Stomach (tissue), 9 donors: Measurements from ENCODE around the gene KRT6C. TPM values are rescaled to one million over a fixed set of nuclear protein-coding genes. Genes with fewer than 3 reads are reported as not detected.

Experiments used
- DNase-seq, 2 donors: peaks; one replicate each; pipeline versions ENCODE4 v3.0.0 to v3.0.0-alpha.2; 2013 to 2019
- H3K27ac ChIP-seq, 5 donors: fragments of 200-600 bp in 4 of 5; sonication (generic) in 4 of 5; one replicate each; pipeline ENCODE4 v1.5.1; 2013 to 2019; ENCODE audit warnings: mild to moderate bottlenecking in 1 of 5, moderate library complexity in 1 of 5
- H3K27me3 ChIP-seq, 3 donors: fragments of 200-600 bp; sonication (generic); one replicate each; pipeline ENCODE4 v1.5.1; 2017 to 2019; ENCODE audit warnings: mixed run types in 1 of 3
- H3K36me3 ChIP-seq, 4 donors: fragments of 200-600 bp; sonication (generic); 1 replicate in 3 of 4; 2 replicates in 1 of 4; pipeline ENCODE4 v1.5.1; 2016 to 2019
- H3K4me1 ChIP-seq, 4 donors: fragments of 200-600 bp; sonication (generic); one replicate each; pipeline ENCODE4 v1.5.1; 2016 to 2019
- H3K4me3 ChIP-seq, 4 donors: fragments of 200-600 bp; sonication (generic) in 3 of 4; one replicate each; pipeline ENCODE4 v1.5.1; 2016 to 2019; ENCODE audit warnings: mild to moderate bottlenecking in 1 of 4
- H3K9me3 ChIP-seq, 4 donors: fragments of 200-600 bp; sonication (generic); one replicate each; pipeline ENCODE4 v1.5.1; 2016 to 2019
- CTCF ChIP-seq, 7 experiments: fragments of 450-650 bp in 4 of 7; fragments of 200-600 bp in 3 of 7; sonication (generic) in 3 of 7; IDR thresholded peaks; one replicate each; pipeline ENCODE4 v1.5.1; 2016 to 2019; ENCODE audit warnings: antibody characterized with exemption in 7 of 7, control low read depth in 2 of 7, mild to moderate bottlenecking in 1 of 7
- EP300 ChIP-seq: sonication (generic); formaldehyde crosslinking; IDR thresholded peaks from one replicate; pipeline ENCODE4 v1.6.1; 2017; ENCODE audit warnings: antibody characterized with exemption
- POLR2A ChIP-seq, 4 donors: fragments of 450-650 bp; IDR thresholded peaks; one replicate each; pipeline ENCODE4 v1.6.1; 2016; ENCODE audit warnings: antibody characterized with exemption in 4 of 4, control low read depth in 2 of 4, mild to moderate bottlenecking in 1 of 4, moderate library complexity in 1 of 4
- POLR2AphosphoS5 ChIP-seq, 3 donors: sonication (generic); formaldehyde crosslinking; IDR thresholded peaks; one replicate each; pipeline ENCODE4 v1.6.1; 2016; ENCODE audit warnings: antibody characterized with exemption in 3 of 3
- WGBS, 5 donors: extraction: QIAGEN DNeasy Blood & Tissue Kit in 3 of 5; methylation state at CpG; one replicate each; pipeline versions ENCODE4 v1.1.5 to v1.1.7; 2013 to 2018; 5-methylcytosine and 5-hydroxymethylcytosine counted together
- intact Hi-C: fragments of 100-400 bp; cut with DNase I; formaldehyde crosslinking; loops from one replicate; pipeline ENCODE4 v1.15.1; 2023; ENCODE audit warnings: low total_unique reads
- polyA plus RNA-seq, 3 donors: library from polyadenylated mRNA; stranded (reverse); fragments of 200-250 nt; gene quantifications; one replicate each; pipeline ENCODE4 v1.2.3, GENCODE V29; 2013
- total RNA-seq, 5 donors: library from RNA; depleted of rRNA; stranded (reverse); fragments of >200 nt; gene quantifications; one replicate each; pipeline versions ENCODE4 v1.1.0 to v1.2.3, GENCODE V29; 2014 to 2016
- donor health status: healthy with polysubstance abuse.
- donor health status: Bipolar disorder and iron deficiency.
- donor health status: healthy.

KRT6C gene
- total and polyA plus RNA-seq, 8 donors = 0.31 to 12.4 (median 0.43) TPM; not detected in 5

DNA sequence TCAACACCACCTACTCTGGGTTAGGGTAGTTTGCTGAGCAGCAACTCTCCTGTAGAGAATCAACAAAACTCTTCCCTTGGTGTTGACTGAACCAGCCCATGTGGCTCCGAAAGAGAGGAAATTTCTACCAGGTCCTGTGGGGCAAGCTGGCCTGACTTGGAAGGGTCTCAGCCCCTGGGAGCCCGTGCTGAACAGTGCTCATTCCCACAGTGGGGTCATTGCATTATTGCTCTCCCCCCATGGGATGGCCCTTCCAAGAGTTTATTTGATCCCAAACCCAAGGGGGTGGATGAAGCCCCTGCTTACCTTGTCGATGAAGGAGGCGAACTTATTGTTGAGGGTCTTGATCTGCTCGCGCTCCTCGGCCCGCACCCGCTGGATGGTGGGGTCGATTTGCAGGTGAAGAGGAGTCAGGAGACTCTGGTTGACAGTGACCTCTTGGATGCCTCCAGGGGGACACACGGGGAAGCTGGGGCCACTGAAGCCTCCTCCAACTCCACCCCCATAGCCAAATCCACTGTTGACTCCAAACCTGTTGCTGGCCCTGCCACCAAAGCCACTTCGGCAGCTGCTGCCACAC lies 40.0 kb downstream of the KRT6C start:
- Histone ChIP-seq H3K4me1 (no peaks in the 10 kb centered on the region), H3K27me3 (peaks cover 0 to 21% (median 0%) of the 10 kb centered on the region in 3 donors), H3K9me3 (no peaks in the 10 kb centered on the region), H3K36me3 (no peaks in the 10 kb centered on the region), H3K27ac (no peak overlapping the region), H3K4me3 (no peak overlapping the region)
- TF ChIP-seq EP300 = no peak
- no peak for TF ChIP-seq POLR2A (IDR thresholded peaks at IDR 0.05)
- no peak for TF ChIP-seq CTCF (IDR thresholded peaks at IDR 0.05)
- TF ChIP-seq POLR2AphosphoS5 (IDR thresholded peaks at IDR 0.05) = no peak
- 89 to 100% (median 93%) methylated on average over 1 to 12 of the region's 12 CpGs for WGBS, 5 donors
- DNase-seq = no peak
- intact Hi-C loops = no loop called here

DNA sequence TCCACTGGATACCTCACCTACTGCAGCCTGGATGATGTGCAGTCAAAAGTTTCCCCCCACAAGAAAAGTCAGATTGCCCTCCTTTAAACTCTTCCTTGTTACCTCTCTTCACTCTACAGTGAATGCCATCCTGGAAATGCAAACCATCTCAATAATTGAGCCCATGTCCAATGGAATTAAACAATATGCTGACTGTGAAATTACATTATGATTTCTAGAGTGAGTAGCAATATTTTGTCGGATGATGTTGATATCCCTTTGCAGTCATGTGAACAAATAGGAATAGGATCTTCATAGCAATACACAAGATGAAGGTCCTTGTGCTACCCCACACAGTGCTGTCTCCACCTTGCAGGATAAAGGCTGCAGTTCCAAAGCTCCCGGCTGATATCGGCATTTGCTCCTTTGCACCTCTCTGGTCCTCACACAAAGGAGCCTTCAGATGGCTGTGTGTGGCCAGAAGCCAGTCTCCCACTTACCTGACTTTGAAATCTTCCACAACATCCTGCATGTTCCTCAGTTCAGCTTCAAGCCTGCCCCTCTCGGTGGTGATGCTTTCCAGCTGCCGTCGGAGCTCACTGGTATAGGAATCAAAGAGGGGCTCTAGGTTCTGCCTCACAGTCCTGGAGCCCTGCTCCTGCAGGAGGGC lies 40.9 kb downstream of the KRT6C start:
- 83 to 90% (median 88%) methylated on average over 6 of the region's 6 CpGs for WGBS, 5 donors
- Histone ChIP-seq H3K27me3 (peaks cover 0 to 21% (median 0%) of the 10 kb centered on the region in 3 donors), H3K36me3 (no peaks in the 10 kb centered on the region), H3K27ac (no peak overlapping the region), H3K9me3 (no peaks in the 10 kb centered on the region), H3K4me1 (no peaks in the 10 kb centered on the region), H3K4me3 (no peak overlapping the region)
- DNase-seq = no peak
- TF ChIP-seq POLR2AphosphoS5 (IDR thresholded peaks at IDR 0.05) = no peak
- intact Hi-C loops = no loop called here

DNA sequence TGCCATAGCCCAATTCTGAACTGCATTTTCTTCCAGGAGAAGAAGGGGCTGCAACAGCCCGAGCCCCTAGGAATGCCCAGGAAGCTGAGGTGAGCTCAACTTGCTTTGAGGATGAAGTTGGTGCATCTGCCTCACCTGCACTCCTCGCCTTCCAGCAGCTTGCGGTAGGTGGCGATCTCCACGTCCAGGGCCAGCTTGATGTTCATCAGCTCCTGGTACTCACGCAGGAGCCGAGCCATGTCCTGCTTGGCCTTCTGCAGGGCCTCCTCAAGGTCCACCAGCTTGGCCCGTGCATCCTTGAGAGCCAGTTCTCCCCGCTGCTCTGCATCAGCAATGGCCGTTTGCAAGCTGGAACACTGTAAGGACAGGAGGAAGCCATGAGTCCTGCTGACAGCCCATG lies 45.5 kb downstream of the KRT6C start:
- H3K4me1 ChIP-seq = peaks cover 0 to 13% (median 5%) of the 10 kb centered on the region in 4 donors
- no peak for DNase-seq
- 76 to 88% (median 76%) methylated on average over 9 to 10 of the region's 10 CpGs for WGBS, 5 donors
- H3K27me3 ChIP-seq = peaks cover 0 to 15% (median 0%) of the 10 kb centered on the region in 3 donors
- no peak overlapping the region for H3K4me3 ChIP-seq
- intact Hi-C loops = no loop called here
- H3K27ac ChIP-seq = no peak overlapping the region
- no peak for TF ChIP-seq POLR2A (IDR thresholded peaks at IDR 0.05)
- no peak for TF ChIP-seq POLR2AphosphoS5 (IDR thresholded peaks at IDR 0.05)
- TF ChIP-seq CTCF (IDR thresholded peaks at IDR 0.05) = no peak
- TF ChIP-seq EP300 = no peak
- H3K9me3 ChIP-seq = no peaks in the 10 kb centered on the region
- H3K36me3 ChIP-seq = no peaks in the 10 kb centered on the region

DNA sequence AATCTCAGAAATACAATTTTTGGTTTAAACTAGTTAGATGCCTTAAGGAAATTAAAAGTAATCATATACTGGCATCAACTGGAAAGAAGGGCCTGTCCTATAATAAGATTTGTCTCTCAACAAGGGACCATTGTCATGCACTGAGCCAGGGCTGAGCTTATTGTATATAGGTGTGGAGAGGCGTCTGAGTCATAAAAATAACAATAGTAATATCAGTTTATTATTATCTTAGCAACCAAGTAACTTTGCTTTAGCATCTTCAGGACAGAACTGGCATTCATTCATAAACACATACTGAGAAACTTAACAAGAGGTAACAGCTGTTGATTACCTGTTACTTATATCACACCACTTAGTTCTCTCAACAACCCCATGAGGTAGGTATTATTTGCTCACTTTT lies 46.5 kb downstream of the KRT6C start:
- Histone ChIP-seq H3K36me3 (no peaks in the 10 kb centered on the region), H3K9me3 (no peaks in the 10 kb centered on the region), H3K4me3 (no peak overlapping the region), H3K27me3 (peaks cover 0 to 15% (median 0%) of the 10 kb centered on the region in 3 donors), H3K4me1 (peaks cover 0 to 16% (median 5%) of the 10 kb centered on the region in 4 donors), H3K27ac (no peak overlapping the region)
- DNase-seq = no peak
- TF ChIP-seq POLR2A (IDR thresholded peaks at IDR 0.05) (no peak), POLR2AphosphoS5 (IDR thresholded peaks at IDR 0.05) (no peak), CTCF (IDR thresholded peaks at IDR 0.05) (no peak), EP300 (no peak)
- intact Hi-C loops = no loop called here
- WGBS, 5 donors = 55 to 83% (median 71%) methylated on average over 1 of the region's 1 CpG

- Histone ChIP-seq H3K27me3 (peaks cover 0 to 9% (median 0%) of the 10 kb centered on the region in 3 donors), H3K36me3 (no peaks in the 10 kb centered on the region), H3K4me3 (no peak overlapping the region), H3K9me3 (no peaks in the 10 kb centered on the region), H3K27ac (no peak overlapping the region), H3K4me1 (peaks cover 0 to 16% (median 5%) of the 10 kb centered on the region in 4 donors)
- WGBS, 5 donors = 68 to 93% (median 93%) methylated on average over 2 of the region's 2 CpGs
- intact Hi-C loops = no loop called here
- no peak for DNase-seq
- no peak for TF ChIP-seq POLR2A (IDR thresholded peaks at IDR 0.05)
Measured at GRCh38 chr12:52426034-52426433, 47.6 kb downstream of the KRT6C start.
